GM19239 (cell line): ENCODE measurements around the gene CTNNAL1.
"Not testable (repeated sequence)": the region's sequence is repeated elsewhere in the genome, so short reads cannot be mapped to it uniquely, and the experiment has no call there.

Source experiments
- DNase-seq: peaks from one replicate; pipeline ENCODE4 v3.0.0; 2011; ENCODE audit warnings: low spot score; ENCODE audit not compliant: insufficient read length
- FAIRE-seq: peaks from 2 replicates; lab custom pipeline; 2011; peaks lifted over from hg19 to GRCh38; lab: Jason Lieb, UNC

Gene CTNNAL1

GRCh38 chr9:108939975-108940374, 73.3 kb downstream of the CTNNAL1 start:
- no peak for FAIRE-seq
- DNase-seq = no peak

- FAIRE-seq (no peak), DNase-seq (no peak)
Observed at GRCh38 chr9:108937561-108938305, 75.6 kb downstream of the CTNNAL1 start.

GRCh38 chr9:108934323-108934893, 78.9 kb downstream of the CTNNAL1 start, which contains the start of gene ABITRAM:
ABITRAM (plus strand) TSS chr9:108934400; CDS start chr9:108934487, 87 bp downstream.
- FAIRE-seq = no peak
- peak; percentile 78 for DNase-seq

- FAIRE-seq (peak; percentile 89), DNase-seq (peak; percentile 68)
Observed at GRCh38 chr9:108933718-108934322, 79.5 kb downstream of the CTNNAL1 start, which contains the start of gene ELP1. ELP1 (minus strand) TSS chr9:108934124; CDS start chr9:108931146, 2,978 bp downstream.

GRCh38 chr9:108933231-108933717, 80.0 kb downstream of the CTNNAL1 start:
- FAIRE-seq (no peak), DNase-seq (no peak)

GRCh38 chr9:108928386-108928785, 84.9 kb downstream of the CTNNAL1 start:
- DNase-seq (no peak), FAIRE-seq (no peak)

- DNase-seq (no peak), FAIRE-seq (no peak)
Observed at GRCh38 chr9:108924466-108924865, 88.8 kb downstream of the CTNNAL1 start.

- no peak for FAIRE-seq
- DNase-seq = no peak
Observed at GRCh38 chr9:108921200-108921599, 92.1 kb downstream of the CTNNAL1 start.

GRCh38 chr9:108920401-108920800, 92.9 kb downstream of the CTNNAL1 start:
- not testable (repeated sequence) for FAIRE-seq, DNase-seq

- DNase-seq (no peak), FAIRE-seq (no peak)
Observed at GRCh38 chr9:108919517-108919916, 93.8 kb downstream of the CTNNAL1 start.

GRCh38 chr9:108913391-108913790, 99.9 kb downstream of the CTNNAL1 start:
- no peak for FAIRE-seq
- no peak for DNase-seq

- DNase-seq (no peak), FAIRE-seq (no peak)
Observed at GRCh38 chr9:108911820-108912219, 101.5 kb downstream of the CTNNAL1 start.

- no peak for FAIRE-seq
- DNase-seq = no peak
Observed at GRCh38 chr9:108910914-108911313, 102.4 kb downstream of the CTNNAL1 start.

- DNase-seq (no peak), FAIRE-seq (no peak)
Observed at GRCh38 chr9:108910402-108910801, 102.9 kb downstream of the CTNNAL1 start.

GRCh38 chr9:108905494-108905893, 107.8 kb downstream of the CTNNAL1 start:
- DNase-seq = no peak
- no peak for FAIRE-seq

- FAIRE-seq (no peak), DNase-seq (no peak)
Observed at GRCh38 chr9:108904161-108904560, 109.1 kb downstream of the CTNNAL1 start.

GRCh38 chr9:108903420-108904103, 109.7 kb downstream of the CTNNAL1 start:
- no peak for FAIRE-seq
- DNase-seq = no peak

GRCh38 chr9:108900176-108900575, 113.1 kb downstream of the CTNNAL1 start:
- FAIRE-seq (no peak), DNase-seq (no peak)

GRCh38 chr9:108899023-108899695, 114.1 kb downstream of the CTNNAL1 start:
- not testable (repeated sequence) for FAIRE-seq, DNase-seq
